ENCODE data around the gene SOHLH1.

Gene SOHLH1

DNA sequence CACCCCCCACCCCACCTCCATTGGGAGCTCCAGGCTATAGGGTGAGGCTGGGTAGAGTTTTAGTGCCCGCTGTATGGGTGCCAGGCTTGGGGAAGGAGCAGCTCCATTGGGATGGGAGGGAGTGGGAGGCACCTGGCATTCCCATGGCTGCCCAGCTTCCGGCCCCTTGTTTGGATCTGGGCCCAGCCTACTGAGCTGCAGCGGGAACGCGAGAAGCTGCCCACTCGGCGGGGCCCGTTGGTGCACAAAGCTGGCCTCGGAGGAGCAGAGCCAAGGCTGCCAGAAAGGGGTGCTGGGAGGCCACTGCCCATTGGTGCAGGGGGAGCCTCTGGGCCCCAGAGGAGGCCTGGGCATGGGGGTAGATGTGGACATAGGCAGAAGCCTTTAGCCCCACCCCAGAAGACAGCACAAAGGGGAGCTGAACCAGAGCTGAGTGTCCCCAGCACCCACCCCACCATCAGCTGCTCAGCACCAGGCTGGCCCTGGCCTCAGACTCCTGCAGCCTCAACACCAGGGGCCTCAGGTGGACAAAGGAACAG is 31.7 kb downstream of the SOHLH1 start:
- DNase-seq (ENCODE audit: low spot score): no peak
- no peak for TF ChIP-seq CTCF (IDR thresholded peaks at IDR 0.05; ENCODE audit: extremely low read depth, insufficient read depth, missing control alignments)
- in situ Hi-C loops (cut with MboI; ENCODE audit: low pct_unique_long_range_greater_than_20kb, low sequenced_read_pairs, unreplicated experiment): no loop called here

GRCh38 chr9:135666534-135667462 is 32.5 kb downstream of the SOHLH1 start:
- TF ChIP-seq CTCF (IDR thresholded peaks at IDR 0.05; ENCODE audit: extremely low read depth, insufficient read depth, missing control alignments): no peak
- no peak for DNase-seq (ENCODE audit: low spot score)
- in situ Hi-C loops (cut with MboI; ENCODE audit: low pct_unique_long_range_greater_than_20kb, low sequenced_read_pairs, unreplicated experiment): no loop called here

GRCh38 chr9:135665795-135666189 is 33.5 kb downstream of the SOHLH1 start:
- in situ Hi-C loops (cut with MboI; ENCODE audit: low pct_unique_long_range_greater_than_20kb, low sequenced_read_pairs, unreplicated experiment): no loop called here
- no peak for TF ChIP-seq CTCF (IDR thresholded peaks at IDR 0.05; ENCODE audit: extremely low read depth, insufficient read depth, missing control alignments)

DNA sequence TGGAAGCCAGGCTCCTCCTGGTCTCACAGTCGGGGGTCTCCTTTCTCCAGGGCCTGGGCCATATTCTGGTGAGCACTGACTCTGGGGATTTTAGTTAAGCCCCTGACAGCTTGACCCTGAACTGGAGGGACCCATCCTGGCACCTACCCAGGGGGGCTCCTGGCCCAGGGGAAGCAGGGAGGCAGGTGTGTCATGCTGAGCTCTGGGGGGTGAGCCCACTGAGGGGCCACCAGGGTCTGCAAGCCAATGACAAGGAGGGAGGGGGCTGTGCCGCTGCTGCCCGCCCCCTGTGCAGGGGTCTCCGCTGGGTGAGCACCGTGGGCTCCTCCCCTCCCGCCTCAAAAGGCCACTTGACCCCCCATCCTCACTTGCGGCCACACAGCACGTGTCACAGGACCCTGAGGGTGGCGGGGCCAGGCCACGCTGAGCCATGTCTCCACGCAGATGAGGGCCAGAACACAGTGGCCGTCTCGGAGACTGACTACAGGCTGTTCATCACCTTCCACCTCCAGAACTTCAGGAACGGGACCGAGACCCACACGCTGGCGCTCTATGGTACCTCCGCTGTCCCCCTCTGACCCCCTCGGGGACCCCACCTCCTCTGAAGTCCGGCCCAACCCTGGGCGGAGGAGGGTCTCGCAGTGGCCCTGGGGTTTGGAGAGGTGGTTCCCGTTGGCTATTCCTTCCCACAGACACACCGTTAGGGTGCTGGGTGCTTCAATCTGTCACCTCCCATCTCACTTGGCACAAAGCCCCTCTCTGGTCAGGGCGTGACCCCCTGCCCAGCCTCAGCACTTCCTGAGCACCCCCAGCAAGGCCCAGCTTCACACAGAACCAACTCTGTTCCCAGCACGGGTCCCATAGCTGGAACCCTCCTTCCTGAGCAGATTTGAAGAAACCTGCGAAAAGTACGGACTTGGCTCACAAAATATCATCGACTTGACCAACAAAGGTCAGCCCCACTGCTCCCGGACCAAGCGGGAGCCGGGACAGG is 34.2 kb downstream of the SOHLH1 start:
- no peak for DNase-seq (ENCODE audit: low spot score)
- in situ Hi-C loops (cut with MboI; ENCODE audit: low pct_unique_long_range_greater_than_20kb, low sequenced_read_pairs, unreplicated experiment): no loop called here
- no peak for TF ChIP-seq CTCF (IDR thresholded peaks at IDR 0.05; ENCODE audit: extremely low read depth, insufficient read depth, missing control alignments)

More at GRCh38 chr9:135665795-135666189, 33.5 kb downstream of the SOHLH1 start:
- no peak for DNase-seq (ENCODE audit: low spot score)

DNA sequence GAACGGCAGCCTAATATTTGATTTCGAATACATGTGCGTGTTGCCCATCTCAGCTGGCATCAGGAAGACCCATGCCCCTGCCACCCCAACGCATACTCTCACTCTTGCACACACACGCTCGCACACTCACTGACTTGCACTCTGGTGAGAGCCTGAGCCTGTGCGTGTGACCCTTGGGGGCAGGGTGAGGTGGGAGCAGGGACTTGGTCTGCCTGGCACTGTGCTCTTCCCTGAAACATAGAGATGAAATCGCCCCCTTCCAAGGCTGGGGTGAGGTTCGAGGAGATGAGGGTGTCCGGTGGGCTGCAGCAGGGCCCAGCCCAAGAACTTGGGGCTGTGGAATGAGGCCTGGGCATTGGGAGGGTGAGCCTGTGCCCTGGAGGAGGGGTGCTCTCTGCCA is 35.0 kb downstream of the SOHLH1 start:
- in situ Hi-C loops (cut with MboI; ENCODE audit: low pct_unique_long_range_greater_than_20kb, low sequenced_read_pairs, unreplicated experiment): no loop called here
- TF ChIP-seq CTCF (IDR thresholded peaks at IDR 0.05; ENCODE audit: extremely low read depth, insufficient read depth, missing control alignments): no peak
- DNase-seq (ENCODE audit: low spot score): no peak

- DNase-seq (ENCODE audit: low spot score): no peak
- no peak for TF ChIP-seq CTCF (IDR thresholded peaks at IDR 0.05; ENCODE audit: extremely low read depth, insufficient read depth, missing control alignments)
- in situ Hi-C loops (cut with MboI; ENCODE audit: low pct_unique_long_range_greater_than_20kb, low sequenced_read_pairs, unreplicated experiment): no loop called here
Observed at GRCh38 chr9:135663857-135664256, 35.4 kb downstream of the SOHLH1 start.
